ENCODE measurements around the gene PTDSS2.
A peak's percentile ranks its signal among the peaks of the same experiment; 100 is the strongest.
"Not testable (repeated sequence)": the region's sequence is repeated elsewhere in the genome, so short reads cannot be mapped to it uniquely, and the experiment has no call there.

Gene PTDSS2

DNA sequence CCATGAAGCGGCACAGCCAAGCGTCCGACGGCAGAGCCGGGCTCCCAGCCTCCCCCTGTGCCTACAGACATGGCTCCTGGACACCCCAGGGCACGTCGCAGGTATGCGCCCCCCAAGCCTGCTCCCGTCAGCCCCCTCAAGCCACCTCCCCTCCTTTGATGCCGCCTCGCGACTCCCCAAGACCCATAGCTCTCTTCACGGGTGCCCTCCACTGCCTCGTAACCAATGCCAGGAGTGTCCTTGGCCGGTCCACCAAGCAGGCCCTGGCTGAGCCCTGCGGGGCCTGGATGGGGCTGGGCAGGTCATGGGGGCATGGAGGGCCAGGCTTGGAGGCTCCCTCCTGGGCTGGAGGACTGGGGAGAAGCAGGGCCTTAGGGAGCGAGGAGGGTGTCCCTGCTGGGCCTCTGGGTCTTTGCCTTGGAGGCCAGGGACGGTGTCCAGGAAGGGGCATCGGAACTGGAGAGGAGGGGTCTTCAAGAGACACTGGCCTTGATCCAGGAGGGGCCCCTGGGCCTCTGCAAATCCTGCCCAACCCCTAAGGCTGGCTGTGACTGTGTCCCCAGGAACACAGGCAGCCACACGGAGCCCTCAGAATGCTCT is 17.5 kb upstream of the PTDSS2 start:
- in situ Hi-C loops (cut with MboI; ENCODE audit: low sequenced_read_pairs): no loop called here
- H3K36me3 ChIP-seq (replicated peaks): no peaks in the 10 kb centered on the region
- H3K4me3 ChIP-seq: no peak overlapping the region

DNA sequence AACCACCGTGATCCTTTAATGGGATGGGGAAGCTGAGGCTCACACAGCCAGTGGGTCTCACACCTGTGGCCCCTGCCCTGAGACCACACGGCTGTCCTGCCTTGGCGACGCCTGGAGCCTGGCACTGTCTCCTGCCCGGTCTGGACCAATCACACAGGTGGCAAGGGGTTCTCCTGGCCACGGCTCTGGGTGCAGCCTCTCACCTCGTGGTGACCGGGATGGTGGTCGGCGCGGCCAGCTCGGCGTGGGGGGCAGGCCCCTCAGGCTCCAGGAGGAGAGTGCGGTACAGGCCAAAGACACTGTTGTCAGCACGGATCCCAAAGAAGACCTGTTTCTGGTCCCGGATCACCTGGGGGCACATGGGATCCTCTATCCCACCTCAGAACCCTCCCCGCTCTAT is 17.0 kb upstream of the PTDSS2 start:
- DNase-seq (ENCODE audit: low spot score in 2 of 2): no peak
- Histone ChIP-seq H3K4me1 (no peaks in the 10 kb centered on the region), H3K36me3 (replicated peaks) (no peaks in the 10 kb centered on the region), H3K4me3 (no peak overlapping the region), H3K9me3 (0 out of 2 replicates have a peak, but pooled peaks cover 5% of the 10 kb centered on the region), H3K27me3 (ENCODE audit: low read depth) (no peaks in the 10 kb centered on the region)
- in situ Hi-C loops (cut with MboI; ENCODE audit: low sequenced_read_pairs): no loop called here

More for the DNA sequence above, 17.5 kb upstream of the PTDSS2 start:
- DNase-seq (ENCODE audit: low spot score in 2 of 2): no peak
- Histone ChIP-seq H3K27me3 (ENCODE audit: low read depth) (no peaks in the 10 kb centered on the region), H3K4me1 (no peaks in the 10 kb centered on the region), H3K9me3 (0 out of 2 replicates have a peak, but pooled peaks cover 5% of the 10 kb centered on the region)

DNA sequence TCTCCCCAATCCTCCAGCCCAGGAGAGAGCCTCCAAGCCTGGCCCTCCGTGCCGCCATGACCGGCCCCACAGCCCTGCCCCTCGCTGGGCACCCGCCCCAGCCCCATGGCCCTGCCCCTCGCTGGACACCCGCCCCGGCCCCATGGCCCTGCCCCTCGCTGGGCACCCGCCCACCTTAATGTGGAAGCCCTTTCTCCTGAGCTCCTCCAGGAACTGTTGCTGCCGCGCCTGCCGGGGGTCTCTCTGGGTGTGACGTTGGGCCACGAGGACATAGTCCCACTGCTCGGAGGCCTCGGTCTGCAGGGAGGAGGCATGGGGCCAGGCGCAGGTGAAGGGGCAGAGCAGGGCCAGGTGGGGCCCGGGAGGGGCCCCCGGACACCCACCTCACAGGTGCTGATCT is 16.4 kb upstream of the PTDSS2 start:
- DNase-seq (ENCODE audit: low spot score in 2 of 2): no peak
- in situ Hi-C loops (cut with MboI; ENCODE audit: low sequenced_read_pairs): no loop called here
- no peaks in the 10 kb centered on the region for H3K36me3 ChIP-seq (replicated peaks)
- H3K4me3 ChIP-seq: no peak overlapping the region
- no peaks in the 10 kb centered on the region for H3K4me1 ChIP-seq
- H3K27me3 ChIP-seq (ENCODE audit: low read depth): no peaks in the 10 kb centered on the region
- H3K9me3 ChIP-seq: 0 out of 2 replicates have a peak, but pooled peaks cover 5% of the 10 kb centered on the region

DNA sequence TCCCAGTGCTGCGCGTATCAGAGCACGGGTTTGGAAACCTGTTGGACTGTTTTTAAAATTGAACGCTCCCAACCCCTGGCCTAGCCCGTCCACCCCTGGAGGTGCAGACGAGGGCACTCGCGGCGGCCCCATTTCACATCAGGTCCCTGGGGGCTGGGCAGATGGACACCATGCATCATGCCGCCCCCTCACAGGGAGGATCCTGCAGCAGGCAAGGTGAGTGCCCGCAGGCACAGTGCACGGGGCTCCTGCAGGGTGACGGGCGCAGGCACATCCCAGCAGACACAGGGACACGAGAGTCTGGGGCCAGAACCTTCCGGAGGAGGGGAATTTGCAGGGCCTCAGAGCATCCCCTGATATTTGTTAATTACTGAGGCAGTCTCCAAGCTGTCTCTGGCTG is 15.6 kb upstream of the PTDSS2 start:
- no peak overlapping the region for H3K4me3 ChIP-seq
- no peaks in the 10 kb centered on the region for H3K27me3 ChIP-seq (ENCODE audit: low read depth)
- H3K9me3 ChIP-seq: 0 out of 2 replicates have a peak, but pooled peaks cover 5% of the 10 kb centered on the region
- no peaks in the 10 kb centered on the region for H3K4me1 ChIP-seq
- in situ Hi-C loops (cut with MboI; ENCODE audit: low sequenced_read_pairs): no loop called here
- no peaks in the 10 kb centered on the region for H3K36me3 ChIP-seq (replicated peaks)
- no peak for DNase-seq (ENCODE audit: low spot score in 2 of 2)

DNA sequence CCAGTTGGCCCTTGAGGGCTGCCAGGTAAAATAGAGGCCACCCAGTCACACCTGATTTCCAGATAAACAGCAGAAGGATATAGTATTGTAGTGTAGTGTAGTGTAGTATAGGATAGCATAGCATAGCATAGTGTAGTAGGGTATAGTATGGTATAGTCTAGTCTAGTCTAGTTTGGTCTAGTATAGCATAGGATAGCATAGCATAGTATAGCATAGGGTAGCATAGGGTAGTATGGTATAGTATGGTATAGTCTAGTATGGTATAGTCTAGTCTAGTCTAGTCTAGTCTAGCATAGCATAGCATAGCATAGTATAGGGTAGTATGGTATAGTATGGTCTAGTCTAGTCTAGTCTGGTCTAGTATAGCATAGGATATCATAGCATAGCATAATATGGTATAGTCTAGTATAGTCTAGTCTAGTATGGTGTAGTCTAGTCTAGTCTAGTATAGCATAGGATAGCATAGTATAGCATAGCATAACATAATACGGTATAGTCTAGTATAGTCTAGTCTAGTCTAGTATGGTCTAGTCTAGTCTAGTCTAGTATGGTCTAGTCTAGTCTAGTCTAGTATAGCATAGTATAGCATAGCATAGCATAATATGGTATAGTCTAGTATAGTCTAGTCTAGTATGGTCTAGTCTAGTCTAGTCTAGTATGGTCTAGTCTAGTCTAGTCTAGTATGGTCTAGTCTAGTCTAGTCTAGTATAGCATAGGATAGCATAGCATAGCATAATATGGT is 14.9 kb upstream of the PTDSS2 start:
- H3K4me1 ChIP-seq; H3K9me3 ChIP-seq; in situ Hi-C loops (cut with MboI; ENCODE audit: low sequenced_read_pairs); H3K27me3 ChIP-seq (ENCODE audit: low read depth); H3K4me3 ChIP-seq; DNase-seq (ENCODE audit: low spot score in 2 of 2); H3K36me3 ChIP-seq (replicated peaks): not testable (repeated sequence)

DNA sequence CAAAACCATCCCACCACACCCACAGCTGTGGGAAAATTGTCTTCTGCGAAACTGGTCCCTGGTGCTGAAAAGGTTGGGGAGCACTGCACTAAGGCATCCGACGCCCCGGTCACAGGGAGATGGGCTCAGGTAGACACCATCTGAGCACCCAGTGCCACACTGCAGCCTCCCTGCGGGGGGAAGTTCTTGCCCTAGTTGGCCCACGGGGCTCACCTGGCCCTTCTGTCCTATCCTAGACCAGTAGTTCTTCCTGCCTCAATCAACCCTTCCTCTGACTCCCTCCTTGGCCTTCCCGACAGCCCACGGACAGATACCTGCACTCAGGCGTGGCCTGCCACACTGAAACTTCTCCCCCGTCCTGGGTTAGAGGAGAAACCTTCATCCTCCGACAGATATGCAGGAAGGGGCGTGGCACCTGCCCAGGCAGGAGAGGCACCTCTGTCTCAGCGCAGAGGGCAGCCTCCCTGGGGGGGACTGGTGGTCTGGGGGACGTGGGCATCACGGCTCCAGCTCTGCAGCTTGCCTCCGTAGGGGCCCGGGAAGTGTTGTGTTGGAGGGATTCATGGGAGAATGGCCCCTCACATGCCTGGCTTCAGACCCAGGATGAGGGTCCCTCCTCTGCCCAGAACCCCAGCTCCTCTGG is 12.7 kb upstream of the PTDSS2 start:
- 0 out of 2 replicates have a peak, but pooled peaks cover 5% of the 10 kb centered on the region for H3K9me3 ChIP-seq
- H3K4me1 ChIP-seq: no peaks in the 10 kb centered on the region
- no peak overlapping the region for H3K4me3 ChIP-seq
- DNase-seq (ENCODE audit: low spot score in 2 of 2): no peak
- no peaks in the 10 kb centered on the region for H3K27me3 ChIP-seq (ENCODE audit: low read depth)
- no peaks in the 10 kb centered on the region for H3K36me3 ChIP-seq (replicated peaks)
- in situ Hi-C loops (cut with MboI; ENCODE audit: low sequenced_read_pairs): no loop called here

DNA sequence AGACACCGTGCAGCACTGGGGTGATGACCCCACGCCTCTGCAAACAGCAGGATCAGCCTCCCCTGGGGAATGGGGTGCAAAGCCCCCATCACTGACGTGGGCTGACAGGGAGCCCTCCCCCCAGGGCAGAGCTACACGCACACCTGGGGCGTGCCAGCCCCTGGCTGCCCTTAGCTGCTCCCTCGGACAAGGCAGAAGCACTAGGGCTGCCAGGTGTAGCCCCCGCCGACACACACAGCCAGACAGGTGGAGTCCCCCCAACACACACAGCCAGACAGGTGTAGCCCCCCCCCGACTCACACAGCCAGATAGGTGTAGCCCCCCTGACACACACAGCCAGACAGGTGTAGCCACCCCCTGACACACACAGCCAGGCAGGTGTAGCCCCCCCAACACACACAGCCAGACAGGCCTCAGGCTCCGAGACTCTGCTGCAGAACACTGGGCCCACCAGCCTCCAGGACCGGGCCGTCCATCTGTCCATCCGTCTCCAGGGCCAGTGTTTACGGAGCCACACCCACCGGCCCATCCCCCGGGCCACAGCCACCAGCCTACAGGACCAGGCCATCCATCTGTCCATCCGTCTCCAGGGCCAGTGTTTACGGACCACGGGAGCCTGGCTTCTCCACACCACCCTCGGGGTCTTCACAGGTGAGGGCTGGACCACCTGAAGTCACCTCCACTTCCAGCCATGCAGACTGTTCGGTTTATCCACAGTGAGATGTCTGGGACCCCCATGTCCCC is 11.8 kb upstream of the PTDSS2 start:
- Histone ChIP-seq H3K4me3 (no peak overlapping the region), H3K9me3 (0 out of 2 replicates have a peak, but pooled peaks cover 5% of the 10 kb centered on the region), H3K27me3 (ENCODE audit: low read depth) (no peaks in the 10 kb centered on the region), H3K36me3 (replicated peaks) (no peaks in the 10 kb centered on the region), H3K4me1 (no peaks in the 10 kb centered on the region)
- in situ Hi-C loops (cut with MboI; ENCODE audit: low sequenced_read_pairs): no loop called here
- no peak for DNase-seq (ENCODE audit: low spot score in 2 of 2)

DNA sequence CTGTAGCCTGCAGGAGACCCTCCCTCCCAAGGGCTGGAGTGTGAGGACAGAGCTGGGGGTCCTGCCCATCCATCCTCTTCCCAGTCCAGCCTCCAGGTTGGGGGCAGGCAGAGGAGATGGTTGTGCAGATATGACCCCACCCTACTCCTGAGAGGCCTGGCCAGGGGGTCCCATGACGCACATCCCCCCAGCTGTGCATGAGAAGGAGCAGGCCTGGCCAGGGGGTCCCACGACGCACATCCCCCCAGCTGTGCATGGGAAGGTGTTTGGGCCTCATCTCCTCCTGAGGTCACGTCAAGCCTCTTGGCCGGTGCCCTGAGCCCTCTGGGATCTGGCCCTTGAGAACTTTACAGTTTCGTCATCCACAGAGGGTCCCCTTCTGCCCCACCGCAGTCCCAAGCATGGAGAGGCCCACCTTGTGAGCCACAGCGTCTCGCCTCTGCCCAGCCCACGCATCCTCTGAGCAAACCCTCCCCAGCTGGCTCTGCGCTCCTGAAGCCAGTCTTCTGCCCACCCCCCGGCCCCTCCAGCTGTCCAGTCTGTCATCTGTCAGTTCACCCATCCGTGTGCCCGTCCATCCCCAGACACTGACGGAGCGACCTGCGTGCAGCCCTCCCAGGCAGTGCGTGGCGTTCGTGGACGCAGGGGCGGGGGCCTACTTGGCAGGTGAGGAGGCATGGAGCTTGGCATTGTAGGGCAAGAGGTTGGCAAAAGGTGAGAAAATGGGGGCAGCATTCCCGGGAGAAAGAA is 10.6 kb upstream of the PTDSS2 start:
- no peaks in the 10 kb centered on the region for H3K36me3 ChIP-seq (replicated peaks)
- in situ Hi-C loops (cut with MboI; ENCODE audit: low sequenced_read_pairs): no loop called here
- H3K9me3 ChIP-seq: 0 out of 2 replicates have a peak, but pooled peaks cover 5% of the 10 kb centered on the region
- no peak overlapping the region for H3K4me3 ChIP-seq
- DNase-seq (ENCODE audit: low spot score in 2 of 2): no peak
- no peaks in the 10 kb centered on the region for H3K4me1 ChIP-seq
- no peaks in the 10 kb centered on the region for H3K27me3 ChIP-seq (ENCODE audit: low read depth)

DNA sequence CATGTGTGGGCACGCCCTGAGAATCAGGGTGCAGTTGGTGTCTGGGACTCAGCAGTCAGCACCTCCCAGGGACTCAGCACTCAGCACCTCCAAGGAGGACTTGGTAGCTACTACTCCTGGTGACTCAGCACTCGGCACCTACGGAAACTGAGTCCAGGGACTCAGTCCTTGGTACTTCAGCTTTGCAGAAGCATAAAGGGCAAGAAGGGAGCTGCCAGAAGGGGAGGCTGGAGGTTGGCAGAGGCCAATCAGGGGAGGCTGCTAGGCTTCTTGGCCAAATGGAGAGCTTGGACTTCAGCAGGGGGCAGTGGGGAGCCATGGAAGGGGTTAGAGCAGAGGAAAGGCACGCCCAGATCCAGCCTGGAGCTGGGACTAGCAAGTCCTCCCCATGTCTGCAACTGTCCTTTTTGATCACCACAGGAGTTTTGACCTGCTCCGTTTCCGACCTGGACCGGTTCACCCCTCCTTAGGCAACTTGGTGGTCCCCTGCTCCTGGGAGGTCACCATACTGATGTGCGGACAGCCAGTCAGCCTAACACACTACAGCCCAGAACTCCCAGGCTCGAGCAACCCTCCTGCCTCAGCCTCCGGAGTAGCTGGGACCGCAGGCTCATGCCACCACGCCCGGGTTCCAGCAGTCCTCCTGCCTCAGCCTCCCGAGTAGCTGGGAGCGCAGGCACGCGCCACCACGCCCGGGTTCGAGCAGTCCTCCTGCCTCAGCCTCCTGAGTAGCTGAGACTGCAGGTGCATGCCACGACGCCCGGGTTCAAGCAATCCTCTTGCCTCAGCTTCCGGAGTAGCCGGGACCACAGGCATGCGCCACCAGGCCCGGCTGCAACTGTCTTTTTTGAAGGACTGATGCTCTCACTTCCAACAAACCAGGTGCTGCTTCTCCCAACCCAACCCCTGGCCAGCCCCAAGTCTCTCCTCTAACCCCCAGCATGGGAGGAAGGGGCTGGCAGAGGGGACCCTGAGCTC is 9.7 kb upstream of the PTDSS2 start:
- H3K4me3 ChIP-seq: no peak overlapping the region
- no peak for DNase-seq (ENCODE audit: low spot score in 2 of 2)
- in situ Hi-C loops (cut with MboI; ENCODE audit: low sequenced_read_pairs): no loop called here
- no peaks in the 10 kb centered on the region for H3K36me3 ChIP-seq (replicated peaks)
- H3K9me3 ChIP-seq: 0 out of 2 replicates have a peak, but pooled peaks cover 5% of the 10 kb centered on the region
- H3K27me3 ChIP-seq (ENCODE audit: low read depth): no peaks in the 10 kb centered on the region
- no peaks in the 10 kb centered on the region; the same call in 1 of the 2 replicates for H3K4me1 ChIP-seq

DNA sequence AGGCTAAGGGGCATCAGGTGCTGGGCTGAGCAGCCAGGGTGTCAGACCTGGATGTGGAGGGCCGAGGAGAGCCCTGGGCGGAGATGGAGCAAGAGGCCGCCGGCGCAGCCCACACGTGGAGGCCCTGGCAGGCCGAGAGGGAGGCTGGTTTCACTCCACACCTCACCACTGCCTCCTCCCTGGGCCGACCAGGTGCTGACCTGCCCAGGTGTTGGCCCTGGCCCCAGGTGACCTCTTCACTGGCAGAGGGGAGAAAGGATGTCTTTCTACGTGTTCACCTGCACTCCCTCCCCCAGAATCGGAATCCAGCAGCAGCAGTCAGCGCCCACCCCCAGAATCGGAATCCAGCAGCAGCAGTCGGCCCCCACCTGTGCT is 9.0 kb upstream of the PTDSS2 start:
- DNase-seq (ENCODE audit: low spot score in 2 of 2): no peak
- Histone ChIP-seq H3K27me3 (ENCODE audit: low read depth) (no peaks in the 10 kb centered on the region), H3K36me3 (replicated peaks) (no peaks in the 10 kb centered on the region), H3K4me1 (no peaks in the 10 kb centered on the region; the same call in 1 of the 2 replicates), H3K9me3 (0 out of 2 replicates have a peak, but pooled peaks cover 5% of the 10 kb centered on the region), H3K4me3 (no peak overlapping the region)
- in situ Hi-C loops (cut with MboI; ENCODE audit: low sequenced_read_pairs): no loop called here

DNA sequence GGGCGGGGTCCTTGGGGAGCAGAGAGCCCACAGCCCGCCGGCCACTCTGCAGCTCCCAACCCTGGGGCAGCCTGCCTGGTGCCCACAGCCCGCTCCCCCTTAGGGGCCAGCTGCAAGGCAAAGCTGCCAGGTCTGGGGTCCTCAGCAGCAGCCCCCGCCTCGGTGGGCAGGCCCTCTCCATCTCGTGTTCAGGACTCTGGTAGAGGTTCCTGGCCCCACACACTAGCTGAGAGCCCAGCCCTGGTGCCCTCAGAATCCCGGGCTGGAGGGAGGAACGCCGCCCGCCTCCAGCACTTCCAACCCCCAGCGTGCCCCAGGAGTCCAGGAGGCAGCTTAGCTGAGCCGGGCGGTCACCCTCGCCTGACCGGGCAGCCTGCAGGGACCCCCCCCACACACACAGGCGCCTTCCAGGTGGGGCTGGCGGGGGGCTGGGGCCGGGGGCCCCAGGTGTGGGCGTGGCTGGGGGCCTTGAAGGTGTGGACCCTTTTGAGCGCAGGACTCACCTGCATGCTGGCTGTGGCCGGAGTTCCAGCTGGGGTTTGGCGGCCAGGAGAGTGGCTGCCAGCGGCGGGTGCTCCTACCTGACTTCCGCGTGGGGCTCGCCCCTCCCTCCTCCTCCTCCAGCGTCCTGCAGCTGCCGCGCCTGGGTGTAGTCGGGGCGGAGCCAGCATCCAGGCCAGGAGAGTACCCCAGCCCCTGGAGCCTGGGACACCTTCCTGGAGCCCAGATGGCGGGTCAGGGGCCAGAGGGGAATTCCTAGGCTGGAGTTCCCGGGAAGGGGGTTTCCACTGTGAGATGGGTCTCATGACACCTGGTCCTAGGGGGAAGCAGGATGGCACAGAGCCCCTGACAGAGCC is 8.4 kb upstream of the PTDSS2 start, which contains the start of gene ANO9:
Gene ANO9, minus strand, starts transcription at position 594 of the 857 bp plus-strand sequence. Its CDS starts 85 bp downstream, at position 509.
- DNase-seq (ENCODE audit: low spot score in 2 of 2): peak in 1 of 2 experiments; percentile 58
- H3K4me1 ChIP-seq: no peaks in the 10 kb centered on the region; the same call in 1 of the 2 replicates
- 0 out of 2 replicates have a peak within 1 kb of the TSS, but pooled peaks have one; percentile 3 for H3K4me3 ChIP-seq
- in situ Hi-C loops (cut with MboI; ENCODE audit: low sequenced_read_pairs): no loop called here
- H3K9me3 ChIP-seq: 0 out of 2 replicates have a peak, but pooled peaks cover 5% of the 10 kb centered on the region
- no peaks in the 10 kb centered on the region for H3K27me3 ChIP-seq (ENCODE audit: low read depth)
- no peaks in the 10 kb centered on the region for H3K36me3 ChIP-seq (replicated peaks)
